Right cardiac atrium (tissue), 5 donors: Measurements from ENCODE around the gene GRID2. TPM values are rescaled to one million over a fixed set of nuclear protein-coding genes. Genes with fewer than 3 reads are reported as not detected.
"Not testable (repeated sequence)": the region's sequence is repeated elsewhere in the genome, so short reads cannot be mapped to it uniquely, and the experiment has no call there.

Experiments used
- ATAC-seq, 2 donors: fragments of 200-7000 bp; cut with Tn5 transposase; one replicate each; pipeline versions ENCODE4 v1.8.0 to v1.9.1; 2020; ENCODE audit warnings: moderate library complexity in 2 of 2, mild to moderate bottlenecking in 1 of 2
- DNase-seq, 3 donors: peaks; one replicate each; pipeline ENCODE4 v3.0.0-alpha.2; 2020
- H3K27ac ChIP-seq: one replicate; pipeline ENCODE4 v1.5.1; 2013; ENCODE audit warnings: mild to moderate bottlenecking, low read length, control low read depth, moderate library complexity
- H3K27me3 ChIP-seq: one replicate; pipeline ENCODE4 v1.6.1; 2013; ENCODE audit not compliant: control insufficient read depth, insufficient read depth
- H3K4me1 ChIP-seq: one replicate; pipeline ENCODE4 v1.6.1; 2013; ENCODE audit warnings: low read length; ENCODE audit not compliant: control insufficient read depth, insufficient read depth
- H3K4me3 ChIP-seq: one replicate; pipeline ENCODE4 v1.5.1; 2013; ENCODE audit warnings: low read length, control low read depth
- H3K9me3 ChIP-seq: one replicate; pipeline ENCODE4 v1.6.1; 2013; ENCODE audit warnings: low read length; ENCODE audit not compliant: control insufficient read depth
- WGBS: extraction: QIAGEN DNeasy Blood & Tissue Kit; methylation state at CpG from one replicate; pipeline ENCODE4 v1.1.7; 2013; 5-methylcytosine and 5-hydroxymethylcytosine counted together
- intact Hi-C, 4 donors: fragments of 100-400 bp; cut with DNase I; formaldehyde crosslinking; loops; one replicate each; pipeline versions ENCODE4 v1.11.0 to v1.14.0; 2022 to 2023
- polyA plus RNA-seq: library from polyadenylated mRNA; stranded (reverse); fragments of 200-250 nt; gene quantifications from one replicate; pipeline ENCODE4 v1.2.3, GENCODE V29; 2013
- total RNA-seq, 4 donors: library from RNA; stranded (reverse); fragmentation: NEBNext Ultra II Directional; extraction: Animal tissue kit (Norgen Biotek cat#: 25700); gene quantifications; one replicate each; pipeline ENCODE4 v1.2.1, GENCODE V29; 2021
- donor health status: healthy with polysubstance abuse.
- donor health status: DM: no; HTN: yes; CAD: no.
- donor health status: DM: no; HTN: no; CAD: no.
- donor health status: DM: no; HTN: yes; CAD: no; lungs with severe emphysema.
- donor health status: DM: yes; HTN: yes; CAD: no.

GRID2 gene
- total and polyA plus RNA-seq, 5 donors = 0.09 to 1.0 (median 0.47) TPM

GRCh38 chr4:93366169-93366755 is 1062.5 kb downstream of the GRID2 start:
- intact Hi-C loops, H3K4me1 ChIP-seq, H3K27ac ChIP-seq, DNase-seq, H3K27me3 ChIP-seq, ATAC-seq, H3K9me3 ChIP-seq, H3K4me3 ChIP-seq: not testable (repeated sequence)
- 84% methylated on average over 9 of the region's 9 CpGs for WGBS

- intact Hi-C loops = no loop called here
- no peak overlapping the region for H3K27ac ChIP-seq
- ATAC-seq (no peak), DNase-seq (no peak)
- H3K27me3 ChIP-seq = no peaks in the 10 kb centered on the region
- H3K9me3 ChIP-seq = no peaks in the 10 kb centered on the region
- H3K4me1 ChIP-seq = no peaks in the 10 kb centered on the region
- WGBS = 47% methylated on average over 4 of the region's 4 CpGs
- no peak overlapping the region for H3K4me3 ChIP-seq
Measured at GRCh38 chr4:93368968-93369367, 1065.2 kb downstream of the GRID2 start.

GRCh38 chr4:93370256-93370655 is 1066.5 kb downstream of the GRID2 start:
- Histone ChIP-seq H3K4me1 (no peaks in the 10 kb centered on the region), H3K9me3 (no peaks in the 10 kb centered on the region), H3K27ac (no peak overlapping the region), H3K27me3 (no peaks in the 10 kb centered on the region), H3K4me3 (no peak overlapping the region)
- ATAC-seq (no peak), DNase-seq (no peak)
- intact Hi-C loops = no loop called here
- 86% methylated on average over 6 of the region's 6 CpGs for WGBS

- ATAC-seq = no peak
- H3K27ac ChIP-seq = no peak overlapping the region
- H3K27me3 ChIP-seq = no peaks in the 10 kb centered on the region
- no peaks in the 10 kb centered on the region for H3K9me3 ChIP-seq
- intact Hi-C loops = no loop called here
- H3K4me1 ChIP-seq = no peaks in the 10 kb centered on the region
- no peak for DNase-seq
- no peak overlapping the region for H3K4me3 ChIP-seq
- 84% methylated on average over 4 of the region's 4 CpGs for WGBS
Measured at GRCh38 chr4:93373893-93374860, 1070.4 kb downstream of the GRID2 start.

- Histone ChIP-seq H3K9me3 (no peaks in the 10 kb centered on the region), H3K4me3 (no peak overlapping the region), H3K4me1 (no peaks in the 10 kb centered on the region), H3K27ac (no peak overlapping the region), H3K27me3 (no peaks in the 10 kb centered on the region)
- intact Hi-C loops = no loop called here
- DNase-seq (no peak), ATAC-seq (no peak)
- 84% methylated on average over 2 of the region's 2 CpGs for WGBS
Measured at GRCh38 chr4:93384241-93384640, 1080.5 kb downstream of the GRID2 start.

GRCh38 chr4:93384887-93385286 is 1081.1 kb downstream of the GRID2 start:
- Histone ChIP-seq H3K27ac (no peak overlapping the region), H3K9me3 (no peaks in the 10 kb centered on the region), H3K4me1 (no peaks in the 10 kb centered on the region), H3K4me3 (no peak overlapping the region), H3K27me3 (no peaks in the 10 kb centered on the region)
- WGBS = 60% methylated on average over 2 of the region's 2 CpGs
- DNase-seq = no peak
- no peak for ATAC-seq
- intact Hi-C loops = no loop called here

GRCh38 chr4:93394545-93395081 is 1090.8 kb downstream of the GRID2 start:
- no peaks in the 10 kb centered on the region for H3K4me1 ChIP-seq
- WGBS = 57% methylated on average over 2 of the region's 2 CpGs
- ATAC-seq (no peak), DNase-seq (no peak)
- intact Hi-C loops = no loop called here
- H3K27ac ChIP-seq = no peak overlapping the region
- no peak overlapping the region for H3K4me3 ChIP-seq
- H3K27me3 ChIP-seq = no peaks in the 10 kb centered on the region
- no peaks in the 10 kb centered on the region for H3K9me3 ChIP-seq

- no peak overlapping the region for H3K4me3 ChIP-seq
- 91% methylated on average over 1 of the region's 1 CpG for WGBS
- ATAC-seq = no peak
- H3K27me3 ChIP-seq = no peaks in the 10 kb centered on the region
- intact Hi-C loops = no loop called here
- no peak overlapping the region for H3K27ac ChIP-seq
- H3K9me3 ChIP-seq = no peaks in the 10 kb centered on the region
- H3K4me1 ChIP-seq = no peaks in the 10 kb centered on the region
- DNase-seq = no peak
Measured at GRCh38 chr4:93396272-93396671, 1092.5 kb downstream of the GRID2 start.

GRCh38 chr4:93403571-93403970 is 1099.8 kb downstream of the GRID2 start:
- H3K27me3 ChIP-seq = no peaks in the 10 kb centered on the region
- H3K27ac ChIP-seq = no peak overlapping the region
- H3K4me3 ChIP-seq = no peak overlapping the region
- intact Hi-C loops = no loop called here
- H3K9me3 ChIP-seq = no peaks in the 10 kb centered on the region
- WGBS = 86% methylated on average over 1 of the region's 1 CpG
- ATAC-seq = no peak
- no peaks in the 10 kb centered on the region for H3K4me1 ChIP-seq
- DNase-seq = no peak

GRCh38 chr4:93407493-93408275 is 1103.9 kb downstream of the GRID2 start:
- ATAC-seq = no peak
- WGBS = 67% methylated on average over 5 of the region's 8 CpGs
- no peaks in the 10 kb centered on the region for H3K9me3 ChIP-seq
- H3K27ac ChIP-seq = no peak overlapping the region
- DNase-seq = no peak
- H3K4me1 ChIP-seq = no peaks in the 10 kb centered on the region
- intact Hi-C loops = no loop called here
- H3K27me3 ChIP-seq = no peaks in the 10 kb centered on the region
- no peak overlapping the region for H3K4me3 ChIP-seq

GRCh38 chr4:93409035-93409434 is 1105.3 kb downstream of the GRID2 start:
- intact Hi-C loops = no loop called here

More at GRCh38 chr4:93409035-93409434, 1105.3 kb downstream of the GRID2 start:
- WGBS = 7% methylated on average over 1 of the region's 1 CpG
- DNase-seq = no peak
- no peaks in the 10 kb centered on the region for H3K4me1 ChIP-seq
- no peak overlapping the region for H3K4me3 ChIP-seq
- ATAC-seq = no peak
- H3K9me3 ChIP-seq = no peaks in the 10 kb centered on the region
- H3K27me3 ChIP-seq = no peaks in the 10 kb centered on the region
- H3K27ac ChIP-seq = no peak overlapping the region
